DMS53 treated with DMSO at 0.1 percent for 48 hours (cell line): ENCODE measurements around the gene PDF.

Source experiments
- DNase-seq: peaks from one replicate; lab custom pipeline; 2025; ENCODE audit not compliant: unreplicated experiment; lab: John Stamatoyannopoulos, UW

The PDF gene

DNA sequence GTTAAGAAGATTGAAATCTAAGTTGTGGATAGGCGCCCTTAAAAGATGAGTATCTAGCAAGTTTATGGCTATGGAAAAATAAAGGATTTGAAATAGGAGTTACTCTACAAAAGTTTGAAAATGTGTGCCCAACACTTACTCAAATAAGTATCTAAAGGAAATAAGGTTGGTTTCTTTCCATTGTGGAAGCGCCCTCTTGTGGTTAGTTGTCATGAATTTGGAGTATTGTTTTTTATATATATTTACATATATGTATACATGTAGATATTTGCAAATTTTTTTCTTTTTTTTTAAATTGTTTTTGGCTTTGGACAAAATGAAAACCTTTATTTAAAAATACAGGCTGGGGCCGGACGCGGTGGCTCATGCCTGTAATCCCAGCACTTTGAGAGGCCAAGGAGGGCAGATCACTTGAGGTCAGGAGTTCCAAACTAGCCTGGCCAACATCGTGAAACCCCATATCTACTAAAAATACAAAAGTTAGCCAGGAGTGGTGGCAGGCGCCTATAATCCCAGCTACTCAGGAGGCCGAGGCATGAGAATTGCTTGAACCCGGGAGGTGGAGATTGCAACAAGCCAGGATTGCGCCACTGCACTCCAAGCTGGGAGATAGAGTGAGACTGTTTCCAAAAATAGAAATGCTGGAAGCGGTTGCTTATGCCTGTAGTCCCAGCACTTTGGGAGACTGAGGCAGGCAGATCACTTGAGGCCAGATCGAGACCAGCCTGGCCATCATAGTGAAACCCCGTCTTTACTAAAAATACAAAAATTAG, 43.3 kb downstream of the PDF start:
- DNase-seq = peak; percentile 10

DNA sequence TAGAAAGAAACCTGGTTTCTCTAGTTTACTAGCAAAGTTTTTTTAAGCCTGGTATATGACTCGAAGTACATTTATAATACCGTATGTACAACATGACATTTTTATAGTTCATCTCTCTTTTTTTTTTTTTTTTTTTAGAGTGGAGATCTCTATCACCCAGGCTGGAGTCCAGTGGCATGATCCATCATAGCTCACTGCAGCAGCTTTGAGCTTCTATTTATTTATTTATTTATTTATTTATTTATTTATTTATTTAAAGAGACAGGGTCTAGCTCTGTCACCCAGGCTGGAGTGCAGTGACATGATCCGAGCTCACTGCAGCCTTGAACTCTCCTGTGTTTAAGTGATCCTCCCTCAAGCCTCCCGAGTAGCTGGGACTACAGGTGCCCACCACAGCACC, 45.1 kb downstream of the PDF start:
- DNase-seq = no peak

DNA sequence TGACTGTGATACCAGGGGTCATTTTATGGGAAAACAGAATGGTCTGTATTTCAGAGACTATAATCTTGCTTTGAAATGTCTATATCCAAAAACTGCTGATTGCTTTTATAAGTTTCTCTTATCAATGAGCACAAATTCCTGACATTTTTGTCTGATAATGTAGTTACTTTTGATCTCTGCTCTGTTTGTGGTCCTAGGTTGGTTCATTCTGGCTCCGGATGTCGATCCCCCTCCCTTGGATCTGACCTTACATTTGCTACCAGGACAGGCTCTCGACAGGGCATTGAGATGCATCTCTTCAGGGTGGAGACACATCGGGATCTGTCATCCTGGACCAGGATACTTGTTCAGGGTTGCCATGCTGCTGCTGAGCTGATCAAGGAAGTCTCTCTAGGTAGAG, 46.5 kb downstream of the PDF start:
- no peak for DNase-seq

DNA sequence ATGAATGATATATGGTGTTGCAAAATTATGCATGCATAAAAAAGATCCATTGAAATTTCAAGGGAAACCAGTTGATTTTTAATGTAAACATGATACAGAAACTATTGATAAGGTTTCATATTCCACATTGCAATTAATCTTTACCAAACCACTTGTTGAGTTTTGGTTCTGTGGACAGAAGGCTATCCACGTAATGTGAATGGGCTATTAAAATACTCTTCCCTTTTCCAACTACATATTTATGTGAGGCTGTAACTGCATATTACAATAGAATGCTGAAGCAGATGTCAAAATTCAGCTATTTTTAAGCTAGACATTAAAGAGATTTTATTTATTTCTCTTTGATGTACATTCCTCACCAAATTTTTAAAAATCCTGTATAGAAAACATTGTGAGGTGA, 53.0 kb downstream of the PDF start:
- DNase-seq = no peak
